HEK293 (cell line): Measurements from ENCODE around the gene AKTIP.
A peak's percentile ranks its signal among the peaks of the same experiment; 100 is the strongest.

Experiments used
- AEBP2 ChIP-seq: fragments of 450-650 bp; formaldehyde crosslinking; IDR thresholded peaks from 2 replicates; pipeline ENCODE4 v1.5.1; 2016; ENCODE audit warnings: missing biosample characterization, missing genetic modification characterization, borderline replicate concordance
- ATF2 ChIP-seq: fragments of 450-650 bp; formaldehyde crosslinking; IDR thresholded peaks from 2 replicates; pipeline ENCODE4 v1.5.1; 2016; ENCODE audit warnings: missing biosample characterization, missing genetic modification characterization, low read depth
- GFI1B ChIP-seq: fragments of 450-650 bp; formaldehyde crosslinking; IDR thresholded peaks from 2 replicates; pipeline ENCODE4 v1.5.1; 2016; ENCODE audit warnings: missing biosample characterization, missing genetic modification characterization
- GLI4 ChIP-seq: fragments of 450-650 bp; formaldehyde crosslinking; IDR thresholded peaks from 2 replicates; pipeline ENCODE4 v1.5.1; 2016; ENCODE audit warnings: missing biosample characterization, missing genetic modification characterization
- INSM2 ChIP-seq: fragments of 450-650 bp; formaldehyde crosslinking; IDR thresholded peaks from 2 replicates; pipeline ENCODE4 v1.5.1; 2016; ENCODE audit warnings: missing biosample characterization, missing genetic modification characterization
- PATZ1 ChIP-seq: fragments of 450-650 bp; formaldehyde crosslinking; IDR thresholded peaks from 2 replicates; pipeline ENCODE4 v1.5.1; 2016; ENCODE audit warnings: missing biosample characterization, missing genetic modification characterization
- REPIN1 ChIP-seq: fragments of 450-650 bp; formaldehyde crosslinking; IDR thresholded peaks from 2 replicates; pipeline ENCODE4 v1.5.1; 2017; ENCODE audit warnings: missing biosample characterization, missing genetic modification characterization, low read depth
- SALL2 ChIP-seq: fragments of 450-650 bp; formaldehyde crosslinking; IDR thresholded peaks from 2 replicates; pipeline ENCODE4 v1.5.0; 2017; ENCODE audit warnings: missing biosample characterization, mild to moderate bottlenecking, missing genetic modification characterization, borderline replicate concordance
- ZBTB44 ChIP-seq: fragments of 450-650 bp; IDR thresholded peaks from 2 replicates; pipeline ENCODE4 v1.5.1; 2018; ENCODE audit warnings: missing biosample characterization, mild to moderate bottlenecking, missing genetic modification characterization
- ZNF138 ChIP-seq: fragments of 450-650 bp; formaldehyde crosslinking; IDR thresholded peaks from 2 replicates; pipeline ENCODE4 v1.5.1; 2016; ENCODE audit warnings: missing biosample characterization, missing genetic modification characterization, borderline replicate concordance
- ZNF146 ChIP-seq: fragments of 450-650 bp; formaldehyde crosslinking; IDR thresholded peaks from 2 replicates; pipeline ENCODE4 v1.5.1; 2016; ENCODE audit warnings: missing biosample characterization, missing genetic modification characterization
- ZNF23 ChIP-seq: fragments of 450-650 bp; formaldehyde crosslinking; IDR thresholded peaks from 2 replicates; pipeline ENCODE4 v1.5.1; 2016; ENCODE audit warnings: missing biosample characterization, missing genetic modification characterization, borderline replicate concordance
- ZNF26 ChIP-seq: fragments of 450-650 bp; formaldehyde crosslinking; IDR thresholded peaks from 2 replicates; pipeline ENCODE4 v1.5.1; 2016; ENCODE audit warnings: missing biosample characterization, missing genetic modification characterization
- ZNF280C ChIP-seq: fragments of 450-650 bp; formaldehyde crosslinking; IDR thresholded peaks from 2 replicates; pipeline ENCODE4 v1.5.1; 2016; ENCODE audit warnings: missing biosample characterization, missing genetic modification characterization
- ZNF391 ChIP-seq: fragments of 450-650 bp; formaldehyde crosslinking; IDR thresholded peaks from 2 replicates; pipeline ENCODE4 v1.5.1; 2016; ENCODE audit warnings: low read depth, missing biosample characterization, missing genetic modification characterization, borderline replicate concordance
- ZNF529 ChIP-seq: fragments of 450-650 bp; formaldehyde crosslinking; IDR thresholded peaks from 2 replicates; pipeline ENCODE4 v1.5.1; 2017; ENCODE audit warnings: missing genetic modification characterization, missing biosample characterization; ENCODE audit not compliant: insufficient replicate concordance
- ZNF558 ChIP-seq: fragments of 450-650 bp; formaldehyde crosslinking; IDR thresholded peaks from 2 replicates; pipeline ENCODE4 v1.5.1; 2016; ENCODE audit warnings: missing biosample characterization, missing genetic modification characterization
- ZNF660 ChIP-seq: fragments of 450-650 bp; IDR thresholded peaks from 2 replicates; pipeline ENCODE4 v1.5.1; 2018; ENCODE audit warnings: missing biosample characterization, mild to moderate bottlenecking, missing genetic modification characterization
- ZNF704 ChIP-seq: fragments of 450-650 bp; formaldehyde crosslinking; IDR thresholded peaks from 2 replicates; pipeline ENCODE4 v1.5.1; 2016; ENCODE audit warnings: missing biosample characterization, missing genetic modification characterization
- ZNF776 ChIP-seq: fragments of 450-650 bp; formaldehyde crosslinking; IDR thresholded peaks from 2 replicates; pipeline ENCODE4 v1.5.0; 2017; ENCODE audit warnings: missing biosample characterization, missing genetic modification characterization, borderline replicate concordance
- ZSCAN30 ChIP-seq: fragments of 450-650 bp; IDR thresholded peaks from 2 replicates; pipeline ENCODE4 v1.5.1; 2018; ENCODE audit warnings: missing biosample characterization, mild to moderate bottlenecking, missing genetic modification characterization, moderate library complexity
- ZSCAN4 ChIP-seq: fragments of 450-650 bp; formaldehyde crosslinking; IDR thresholded peaks from 2 replicates; pipeline ENCODE4 v1.5.1; 2017; ENCODE audit warnings: missing biosample characterization, missing genetic modification characterization

Gene AKTIP

GRCh38 chr16:53502331-53503269, at the start of gene AKTIP (continued):
- no peak for TF ChIP-seq ZSCAN4 (tag by site-specific recombination)
- no peak for TF ChIP-seq GFI1B (tag by site-specific recombination)
- no peak for TF ChIP-seq ZNF26 (tag by site-specific recombination)
- no peak for TF ChIP-seq ZNF704 (tag by site-specific recombination)
- no peak for TF ChIP-seq AEBP2 (tag by site-specific recombination)
- TF ChIP-seq ZBTB44 (tag by site-specific recombination), result no peak
- no peak for TF ChIP-seq REPIN1 (tag by site-specific recombination)
- TF ChIP-seq ZNF776, result no peak
- TF ChIP-seq ZNF280C, result no peak
- TF ChIP-seq SALL2 (tag by site-specific recombination), result no peak
- TF ChIP-seq ATF2 (tag by site-specific recombination), result no peak
- TF ChIP-seq ZNF660 (tag by site-specific recombination), result peak; percentile 56; the same call in 1 of the 2 replicates
- no peak for TF ChIP-seq PATZ1 (tag by site-specific recombination)
- no peak for TF ChIP-seq GLI4 (tag by site-specific recombination)
- TF ChIP-seq ZNF558 (tag by site-specific recombination), result no peak
- no peak for TF ChIP-seq ZNF146 (tag by site-specific recombination)
- no peak; the same call in 1 of the 2 replicates for TF ChIP-seq ZSCAN30 (tag by site-specific recombination)
- TF ChIP-seq ZNF529, result no peak
- TF ChIP-seq ZNF138 (tag by site-specific recombination), result no peak
- peak; percentile 73; the same call in 1 of the 2 replicates for TF ChIP-seq INSM2 (tag by site-specific recombination)
- no peak for TF ChIP-seq ZNF391 (tag by site-specific recombination)
- no peak for TF ChIP-seq ZNF23
